ENCODE measurements around the gene TMEM150C.
"Not testable (repeated sequence)": the region's sequence is repeated elsewhere in the genome, so short reads cannot be mapped to it uniquely, and the experiment has no call there.

TMEM150C gene

GRCh38 chr4:82484996-82485783, 76.6 kb downstream of the TMEM150C start:
- in situ Hi-C loops (cut with MboI; ENCODE audit: low sequenced_read_pairs, unreplicated experiment) = no loop called here
- TF ChIP-seq, protein P1, sequence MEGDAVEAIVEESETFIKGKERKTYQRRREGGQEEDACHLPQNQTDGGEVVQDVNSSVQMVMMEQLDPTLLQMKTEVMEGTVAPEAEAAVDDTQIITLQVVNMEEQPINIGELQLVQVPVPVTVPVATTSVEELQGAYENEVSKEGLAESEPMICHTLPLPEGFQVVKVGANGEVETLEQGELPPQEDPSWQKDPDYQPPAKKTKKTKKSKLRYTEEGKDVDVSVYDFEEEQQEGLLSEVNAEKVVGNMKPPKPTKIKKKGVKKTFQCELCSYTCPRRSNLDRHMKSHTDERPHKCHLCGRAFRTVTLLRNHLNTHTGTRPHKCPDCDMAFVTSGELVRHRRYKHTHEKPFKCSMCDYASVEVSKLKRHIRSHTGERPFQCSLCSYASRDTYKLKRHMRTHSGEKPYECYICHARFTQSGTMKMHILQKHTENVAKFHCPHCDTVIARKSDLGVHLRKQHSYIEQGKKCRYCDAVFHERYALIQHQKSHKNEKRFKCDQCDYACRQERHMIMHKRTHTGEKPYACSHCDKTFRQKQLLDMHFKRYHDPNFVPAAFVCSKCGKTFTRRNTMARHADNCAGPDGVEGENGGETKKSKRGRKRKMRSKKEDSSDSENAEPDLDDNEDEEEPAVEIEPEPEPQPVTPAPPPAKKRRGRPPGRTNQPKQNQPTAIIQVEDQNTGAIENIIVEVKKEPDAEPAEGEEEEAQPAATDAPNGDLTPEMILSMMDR (IDR thresholded peaks at IDR 0.05; ENCODE audit: borderline replicate concordance, control extremely low read depth, extremely low read depth, insufficient read depth, missing control alignments) = no peak
- DNase-seq (ENCODE audit: low spot score) = no peak

DNA sequence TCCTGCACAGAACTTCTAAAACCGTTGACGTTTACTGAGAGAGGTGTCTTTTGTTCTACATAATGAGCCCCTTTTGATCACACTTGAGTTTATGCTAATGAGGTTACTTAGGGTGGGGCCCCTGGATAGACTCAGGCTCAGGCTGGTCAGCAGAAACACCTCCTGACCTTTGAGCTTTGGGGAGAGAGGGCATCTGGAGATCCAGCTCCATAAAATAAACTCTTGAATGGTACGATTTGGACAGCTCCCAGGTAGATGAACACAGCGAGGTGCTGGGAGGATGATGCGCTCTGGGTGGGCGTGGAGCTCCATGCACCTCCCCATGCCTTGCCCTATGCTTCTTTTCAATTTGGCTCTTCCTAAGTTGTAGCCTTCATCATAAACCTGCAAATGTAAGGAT, 79.4 kb downstream of the TMEM150C start:
- TF ChIP-seq, protein P1 (IDR thresholded peaks at IDR 0.05; ENCODE audit: borderline replicate concordance, control extremely low read depth, extremely low read depth, insufficient read depth, missing control alignments) = no peak
- in situ Hi-C loops (cut with MboI; ENCODE audit: low sequenced_read_pairs, unreplicated experiment) = no loop called here
- DNase-seq (ENCODE audit: low spot score) = no peak

DNA sequence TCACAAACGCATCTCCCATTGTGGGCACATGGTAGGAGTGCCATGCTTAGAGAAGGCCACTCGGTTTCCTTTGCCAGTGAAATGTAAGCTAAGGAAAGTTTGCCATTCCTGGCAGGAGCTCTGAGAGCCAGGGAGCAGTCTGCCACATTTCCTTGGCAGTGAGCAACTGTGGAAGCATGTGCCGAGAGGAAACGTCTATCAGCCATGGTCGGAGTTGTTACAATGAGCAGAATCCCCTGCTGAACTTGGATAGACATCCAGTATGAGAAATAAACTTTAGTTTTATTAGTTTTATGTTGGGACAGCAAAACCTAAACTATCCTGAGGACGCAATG, 80.3 kb downstream of the TMEM150C start:
- DNase-seq (ENCODE audit: low spot score) = no peak
- TF ChIP-seq, protein P1 (IDR thresholded peaks at IDR 0.05; ENCODE audit: borderline replicate concordance, control extremely low read depth, extremely low read depth, insufficient read depth, missing control alignments) = no peak
- in situ Hi-C loops (cut with MboI; ENCODE audit: low sequenced_read_pairs, unreplicated experiment) = no loop called here

- in situ Hi-C loops (cut with MboI; ENCODE audit: low sequenced_read_pairs, unreplicated experiment) = no loop called here
- DNase-seq (ENCODE audit: low spot score) = no peak
- TF ChIP-seq, protein P1 (IDR thresholded peaks at IDR 0.05; ENCODE audit: borderline replicate concordance, control extremely low read depth, extremely low read depth, insufficient read depth, missing control alignments) = no peak
Observed at GRCh38 chr4:82480771-82481505, 80.8 kb downstream of the TMEM150C start.

- in situ Hi-C loops (cut with MboI; ENCODE audit: low sequenced_read_pairs, unreplicated experiment) = no loop called here
- DNase-seq (ENCODE audit: low spot score) = no peak
- TF ChIP-seq, protein P1 (IDR thresholded peaks at IDR 0.05; ENCODE audit: borderline replicate concordance, control extremely low read depth, extremely low read depth, insufficient read depth, missing control alignments) = no peak
Observed at GRCh38 chr4:82479562-82479961, 82.2 kb downstream of the TMEM150C start.

GRCh38 chr4:82477469-82477868, 84.3 kb downstream of the TMEM150C start:
- in situ Hi-C loops (cut with MboI; ENCODE audit: low sequenced_read_pairs, unreplicated experiment); DNase-seq (ENCODE audit: low spot score): not testable (repeated sequence)

DNA sequence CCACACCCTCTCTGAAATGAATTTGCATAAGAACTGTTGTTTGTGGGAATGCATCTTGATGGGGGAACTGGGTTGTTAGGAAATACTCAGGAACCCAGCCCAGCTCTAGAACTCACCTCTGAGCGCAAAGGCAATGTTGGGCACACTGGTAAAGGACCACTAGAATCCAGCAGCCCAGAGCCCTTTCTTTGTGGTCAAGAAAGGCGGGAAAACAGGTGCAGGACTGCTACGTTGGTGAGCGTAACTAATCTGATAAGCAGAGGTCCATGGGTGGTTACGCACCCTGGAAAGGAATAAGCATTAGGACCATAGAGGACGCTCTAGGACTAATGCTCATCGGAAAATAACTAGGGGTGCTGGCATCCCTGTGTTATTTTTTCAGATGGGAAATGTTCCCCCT, 85.9 kb downstream of the TMEM150C start:
- in situ Hi-C loops (cut with MboI; ENCODE audit: low sequenced_read_pairs, unreplicated experiment); DNase-seq (ENCODE audit: low spot score): not testable (repeated sequence)

Measured in GM13976 (cell line).